Measurements from ENCODE around the gene FOXN3.

FOXN3 gene

GRCh38 chr14:89225607-89226006 is 191.4 kb downstream of the FOXN3 start:
- Histone ChIP-seq H3K27me3 (ENCODE audit: insufficient read depth, low read length) (no peaks in the 10 kb centered on the region), H4K91ac (ENCODE audit: low read depth, low read length) (no peak overlapping the region), H2BK120ac (ENCODE audit: insufficient read depth, low read length, poor library complexity) (no peak overlapping the region), H3K18ac (ENCODE audit: low read length) (no peak overlapping the region), H3K27ac (ENCODE audit: low read depth, low read length) (no peak overlapping the region), H3K9me3 (ENCODE audit: insufficient read depth, low read depth, low read length) (no peaks in the 10 kb centered on the region), H3K4ac (ENCODE audit: low read depth, low read length) (no peak overlapping the region), H4K12ac (ENCODE audit: low read depth, low read length) (no peak overlapping the region), H4K8ac (ENCODE audit: low read depth, low read length) (no peak overlapping the region), H2BK12ac (ENCODE audit: low read length) (no peak overlapping the region), H3K4me1 (ENCODE audit: control insufficient read depth in 1 of 2, insufficient read depth in 2 of 2, low read length in 2 of 2) (peaks cover 4 to 14% of the 10 kb centered on the region in 2 experiments), H2AFZ (ENCODE audit: insufficient read depth, low read length, poor library complexity) (no peak overlapping the region), H3K79me2 (ENCODE audit: control insufficient read depth, insufficient read depth, low read length, poor library complexity) (peaks cover 1% of the 10 kb centered on the region), H3K9ac (ENCODE audit: low read length) (no peak overlapping the region), H2BK5ac (ENCODE audit: low read depth, low read length, poor library complexity) (no peak overlapping the region), H3K79me1 (ENCODE audit: low read length) (peaks cover 5% of the 10 kb centered on the region), H3K4me3 (ENCODE audit: low read depth, low read length) (no peak overlapping the region), H3K23ac (ENCODE audit: low read length) (no peak overlapping the region), H2AK5ac (ENCODE audit: low read length) (no peak overlapping the region), H3K14ac (ENCODE audit: low read length) (no peak overlapping the region), H3K36me3 (ENCODE audit: control insufficient read depth in 1 of 2, insufficient read depth in 2 of 2, low read length in 2 of 2) (peaks cover 0 to 3% of the 10 kb centered on the region in 2 experiments), H3K4me2 (ENCODE audit: low read length) (no peak overlapping the region)
- WGBS (ENCODE audit: extremely low coverage, insufficient coverage, insufficient read length) = no CpG with 5 or more reads among the region's 4 CpGs
- DNase-seq = no peak

- peaks cover 2 to 13% of the 10 kb centered on the region in 2 experiments for H3K36me3 ChIP-seq (ENCODE audit: control insufficient read depth in 1 of 2, insufficient read depth in 2 of 2, low read length in 2 of 2)
- no peak overlapping the region for H2AK5ac ChIP-seq (ENCODE audit: low read length)
- no peak overlapping the region for H4K91ac ChIP-seq (ENCODE audit: low read depth, low read length)
- no peak overlapping the region for H3K4me3 ChIP-seq (ENCODE audit: low read depth, low read length)
- H3K79me1 ChIP-seq (ENCODE audit: low read length) = peaks cover 6% of the 10 kb centered on the region
- H3K4me2 ChIP-seq (ENCODE audit: low read length) = no peak overlapping the region
- no peak overlapping the region for H4K12ac ChIP-seq (ENCODE audit: low read depth, low read length)
- peaks cover 6 to 10% of the 10 kb centered on the region in 2 experiments for H3K4me1 ChIP-seq (ENCODE audit: control insufficient read depth in 1 of 2, insufficient read depth in 2 of 2, low read length in 2 of 2)
- no peak overlapping the region for H3K14ac ChIP-seq (ENCODE audit: low read length)
- H3K79me2 ChIP-seq (ENCODE audit: control insufficient read depth, insufficient read depth, low read length, poor library complexity) = no peaks in the 10 kb centered on the region
- no peak overlapping the region for H2BK12ac ChIP-seq (ENCODE audit: low read length)
- DNase-seq = peak in 1 of 2 donors; percentile 13
- no peak overlapping the region for H3K27ac ChIP-seq (ENCODE audit: low read depth, low read length)
- H4K8ac ChIP-seq (ENCODE audit: low read depth, low read length) = no peak overlapping the region
- no peak overlapping the region for H3K4ac ChIP-seq (ENCODE audit: low read depth, low read length)
- no peak overlapping the region for H3K23ac ChIP-seq (ENCODE audit: low read length)
- no peak overlapping the region for H2BK5ac ChIP-seq (ENCODE audit: low read depth, low read length, poor library complexity)
- no peak overlapping the region for H3K18ac ChIP-seq (ENCODE audit: low read length)
- no peak overlapping the region for H2BK120ac ChIP-seq (ENCODE audit: insufficient read depth, low read length, poor library complexity)
- H3K9ac ChIP-seq (ENCODE audit: low read length) = no peak overlapping the region
- no peaks in the 10 kb centered on the region for H3K9me3 ChIP-seq (ENCODE audit: insufficient read depth, low read depth, low read length)
- H3K27me3 ChIP-seq (ENCODE audit: insufficient read depth, low read length) = no peaks in the 10 kb centered on the region
- no CpG with 5 or more reads among the region's 5 CpGs for WGBS (ENCODE audit: extremely low coverage, insufficient coverage, insufficient read length)
- H2AFZ ChIP-seq (ENCODE audit: insufficient read depth, low read length, poor library complexity) = no peak overlapping the region
Measured at GRCh38 chr14:89221109-89221810, 195.8 kb downstream of the FOXN3 start.

- Histone ChIP-seq H3K9ac (ENCODE audit: low read length) (no peak overlapping the region), H2BK12ac (ENCODE audit: low read length) (no peak overlapping the region), H3K36me3 (ENCODE audit: control insufficient read depth in 1 of 2, insufficient read depth in 2 of 2, low read length in 2 of 2) (peaks cover 2 to 13% of the 10 kb centered on the region in 2 experiments), H3K27me3 (ENCODE audit: insufficient read depth, low read length) (no peaks in the 10 kb centered on the region), H3K14ac (ENCODE audit: low read length) (no peak overlapping the region), H4K8ac (ENCODE audit: low read depth, low read length) (no peak overlapping the region), H3K4me2 (ENCODE audit: low read length) (no peak overlapping the region), H3K23ac (ENCODE audit: low read length) (no peak overlapping the region), H2BK120ac (ENCODE audit: insufficient read depth, low read length, poor library complexity) (no peak overlapping the region), H3K4me3 (ENCODE audit: low read depth, low read length) (no peak overlapping the region), H4K91ac (ENCODE audit: low read depth, low read length) (no peak overlapping the region), H3K79me2 (ENCODE audit: control insufficient read depth, insufficient read depth, low read length, poor library complexity) (peaks cover 3% of the 10 kb centered on the region), H3K27ac (ENCODE audit: low read depth, low read length) (no peak overlapping the region), H2BK5ac (ENCODE audit: low read depth, low read length, poor library complexity) (no peak overlapping the region), H3K18ac (ENCODE audit: low read length) (no peak overlapping the region), H3K9me3 (ENCODE audit: insufficient read depth, low read depth, low read length) (no peaks in the 10 kb centered on the region), H3K4ac (ENCODE audit: low read depth, low read length) (no peak overlapping the region), H3K79me1 (ENCODE audit: low read length) (peaks cover 13% of the 10 kb centered on the region), H4K12ac (ENCODE audit: low read depth, low read length) (no peak overlapping the region), H2AK5ac (ENCODE audit: low read length) (no peak overlapping the region), H2AFZ (ENCODE audit: insufficient read depth, low read length, poor library complexity) (no peak overlapping the region), H3K4me1 (ENCODE audit: control insufficient read depth in 1 of 2, insufficient read depth in 2 of 2, low read length in 2 of 2) (peaks cover 14 to 21% of the 10 kb centered on the region in 2 experiments)
- DNase-seq = no peak
- no CpG with 5 or more reads among the region's 6 CpGs for WGBS (ENCODE audit: extremely low coverage, insufficient coverage, insufficient read length)
Measured at GRCh38 chr14:89219051-89219450, 198.0 kb downstream of the FOXN3 start.

GRCh38 chr14:89217891-89218290 is 199.1 kb downstream of the FOXN3 start:
- no CpG with 5 or more reads among the region's 4 CpGs for WGBS (ENCODE audit: extremely low coverage, insufficient coverage, insufficient read length)
- Histone ChIP-seq H4K91ac (ENCODE audit: low read depth, low read length) (no peak overlapping the region), H2BK5ac (ENCODE audit: low read depth, low read length, poor library complexity) (no peak overlapping the region), H3K27ac (ENCODE audit: low read depth, low read length) (no peak overlapping the region), H2AFZ (ENCODE audit: insufficient read depth, low read length, poor library complexity) (no peak overlapping the region), H3K79me2 (ENCODE audit: control insufficient read depth, insufficient read depth, low read length, poor library complexity) (peaks cover 3% of the 10 kb centered on the region), H3K4me1 (ENCODE audit: control insufficient read depth in 1 of 2, insufficient read depth in 2 of 2, low read length in 2 of 2) (peaks cover 11 to 19% of the 10 kb centered on the region in 2 experiments), H4K12ac (ENCODE audit: low read depth, low read length) (no peak overlapping the region), H3K23ac (ENCODE audit: low read length) (no peak overlapping the region), H2BK120ac (ENCODE audit: insufficient read depth, low read length, poor library complexity) (no peak overlapping the region), H3K14ac (ENCODE audit: low read length) (no peak overlapping the region), H3K79me1 (ENCODE audit: low read length) (peaks cover 10% of the 10 kb centered on the region), H2BK12ac (ENCODE audit: low read length) (no peak overlapping the region), H3K9ac (ENCODE audit: low read length) (no peak overlapping the region), H3K18ac (ENCODE audit: low read length) (no peak overlapping the region), H3K4me3 (ENCODE audit: low read depth, low read length) (no peak overlapping the region), H4K8ac (ENCODE audit: low read depth, low read length) (no peak overlapping the region), H2AK5ac (ENCODE audit: low read length) (no peak overlapping the region), H3K9me3 (ENCODE audit: insufficient read depth, low read depth, low read length) (no peaks in the 10 kb centered on the region), H3K4ac (ENCODE audit: low read depth, low read length) (no peak overlapping the region), H3K27me3 (ENCODE audit: insufficient read depth, low read length) (no peaks in the 10 kb centered on the region), H3K4me2 (ENCODE audit: low read length) (no peak overlapping the region), H3K36me3 (ENCODE audit: control insufficient read depth in 1 of 2, insufficient read depth in 2 of 2, low read length in 2 of 2) (peaks cover 2 to 10% of the 10 kb centered on the region in 2 experiments)
- peak; percentile 38 to 76 for DNase-seq
